Peyer's patch (tissue), 4 donors: ENCODE results near the gene ELANE. TPM values are rescaled to one million over a fixed set of nuclear protein-coding genes. Genes with fewer than 3 reads are reported as not detected.

Experiments used
- DNase-seq, 3 donors: peaks; one replicate each; pipeline ENCODE4 v3.0.0-alpha.2; 2017 to 2019
- H3K27ac ChIP-seq, 4 donors: fragments of 200-600 bp; sonication (generic); one replicate each; pipeline ENCODE4 v1.5.1; 2016 to 2019
- H3K27me3 ChIP-seq, 2 donors: fragments of 200-600 bp; sonication (generic); one replicate each; pipeline ENCODE4 v1.5.1; 2019
- H3K36me3 ChIP-seq, 3 donors: fragments of 200-600 bp; sonication (generic); one replicate each; pipeline ENCODE4 v1.5.1; 2016 to 2019
- H3K4me1 ChIP-seq, 4 donors: fragments of 200-600 bp; sonication (generic); one replicate each; pipeline ENCODE4 v1.5.1; 2016 to 2019
- H3K4me3 ChIP-seq, 4 donors: fragments of 200-600 bp; sonication (generic); 1 replicate in 3 of 4; 2 replicates in 1 of 4; pipeline ENCODE4 v1.5.1; 2016 to 2019; ENCODE audit warnings: mild to moderate bottlenecking in 1 of 4
- H3K9me3 ChIP-seq, 4 donors: fragments of 200-600 bp; sonication (generic); one replicate each; pipeline ENCODE4 v1.5.1; 2016 to 2019; ENCODE audit warnings: mild to moderate bottlenecking in 1 of 4
- POLR2A ChIP-seq, 2 donors: fragments of 450-650 bp; IDR thresholded peaks; one replicate each; pipeline ENCODE4 v1.5.1; 2017; ENCODE audit warnings: antibody characterized with exemption in 2 of 2, mild to moderate bottlenecking in 2 of 2, moderate library complexity in 2 of 2
- total RNA-seq, 4 donors: library from RNA; depleted of rRNA; stranded (reverse); fragments of >200 nt; gene quantifications; one replicate each; pipeline ENCODE4 v1.1.0, GENCODE V29; 2016
- TF ChIP-seq, protein P1 (sequence below), 6 experiments: fragments of 450-650 bp in 4 of 6; fragments of 200-600 bp in 2 of 6; sonication (generic) in 1 of 6; IDR thresholded peaks; one replicate each; pipeline ENCODE4 v1.5.1; 2017 to 2019; ENCODE audit warnings: antibody characterized with exemption in 6 of 6, mild to moderate bottlenecking in 3 of 6, moderate library complexity in 1 of 6

The ELANE gene
- total RNA-seq, 4 donors from 2014 or later = not detected

DNA sequence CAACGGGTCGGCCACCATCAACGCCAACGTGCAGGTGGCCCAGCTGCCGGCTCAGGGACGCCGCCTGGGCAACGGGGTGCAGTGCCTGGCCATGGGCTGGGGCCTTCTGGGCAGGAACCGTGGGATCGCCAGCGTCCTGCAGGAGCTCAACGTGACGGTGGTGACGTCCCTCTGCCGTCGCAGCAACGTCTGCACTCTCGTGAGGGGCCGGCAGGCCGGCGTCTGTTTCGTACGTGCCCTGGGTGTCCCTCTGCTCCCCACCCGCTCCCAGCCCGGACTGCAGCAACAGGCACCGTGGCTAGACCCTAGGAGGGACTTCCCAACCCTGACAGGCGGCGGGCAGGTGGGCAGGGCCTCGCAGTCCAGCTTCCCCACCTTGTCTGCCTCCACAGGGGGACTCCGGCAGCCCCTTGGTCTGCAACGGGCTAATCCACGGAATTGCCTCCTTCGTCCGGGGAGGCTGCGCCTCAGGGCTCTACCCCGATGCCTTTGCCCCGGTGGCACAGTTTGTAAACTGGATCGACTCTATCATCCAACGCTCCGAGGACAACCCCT lies 3.5 kb downstream of the ELANE start:
- Histone ChIP-seq H3K27ac (no peak overlapping the region), H3K27me3 (peaks cover 0 to 8% of the 10 kb centered on the region in 2 donors), H3K9me3 (no peaks in the 10 kb centered on the region), H3K36me3 (no peaks in the 10 kb centered on the region), H3K4me3 (no peak overlapping the region), H3K4me1 (peaks cover 0 to 6% (median 2%) of the 10 kb centered on the region in 4 donors)
- TF ChIP-seq, protein P1, sequence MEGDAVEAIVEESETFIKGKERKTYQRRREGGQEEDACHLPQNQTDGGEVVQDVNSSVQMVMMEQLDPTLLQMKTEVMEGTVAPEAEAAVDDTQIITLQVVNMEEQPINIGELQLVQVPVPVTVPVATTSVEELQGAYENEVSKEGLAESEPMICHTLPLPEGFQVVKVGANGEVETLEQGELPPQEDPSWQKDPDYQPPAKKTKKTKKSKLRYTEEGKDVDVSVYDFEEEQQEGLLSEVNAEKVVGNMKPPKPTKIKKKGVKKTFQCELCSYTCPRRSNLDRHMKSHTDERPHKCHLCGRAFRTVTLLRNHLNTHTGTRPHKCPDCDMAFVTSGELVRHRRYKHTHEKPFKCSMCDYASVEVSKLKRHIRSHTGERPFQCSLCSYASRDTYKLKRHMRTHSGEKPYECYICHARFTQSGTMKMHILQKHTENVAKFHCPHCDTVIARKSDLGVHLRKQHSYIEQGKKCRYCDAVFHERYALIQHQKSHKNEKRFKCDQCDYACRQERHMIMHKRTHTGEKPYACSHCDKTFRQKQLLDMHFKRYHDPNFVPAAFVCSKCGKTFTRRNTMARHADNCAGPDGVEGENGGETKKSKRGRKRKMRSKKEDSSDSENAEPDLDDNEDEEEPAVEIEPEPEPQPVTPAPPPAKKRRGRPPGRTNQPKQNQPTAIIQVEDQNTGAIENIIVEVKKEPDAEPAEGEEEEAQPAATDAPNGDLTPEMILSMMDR (IDR thresholded peaks at IDR 0.05) = no peak
- DNase-seq = no peak

DNA sequence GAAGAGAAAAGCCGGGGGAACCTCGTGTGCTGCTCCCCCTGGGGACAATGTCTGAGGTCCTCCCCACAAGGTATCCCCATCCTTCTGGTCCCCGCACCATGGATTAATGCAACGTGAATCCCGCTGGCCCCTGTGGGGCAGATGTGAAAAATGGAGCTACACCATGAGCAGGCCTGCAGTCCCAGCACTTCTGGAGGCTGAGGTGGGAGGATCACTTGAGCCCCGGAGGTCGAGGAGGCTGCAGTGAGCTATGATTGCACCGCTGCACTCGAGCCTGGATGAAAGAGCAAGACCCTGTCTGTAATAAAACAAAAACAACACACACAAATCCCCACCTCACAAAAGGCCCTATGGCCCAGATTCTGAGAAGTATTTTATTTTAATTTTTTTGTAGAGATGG lies 6.2 kb downstream of the ELANE start:
- Histone ChIP-seq H3K36me3 (no peaks in the 10 kb centered on the region), H3K4me3 (no peak overlapping the region), H3K9me3 (no peaks in the 10 kb centered on the region), H3K27ac (peak overlapping the region in 1 of 4 donors; percentile 55), H3K27me3 (peaks cover 0 to 1% of the 10 kb centered on the region in 2 donors), H3K4me1 (peaks cover 0 to 27% (median 10%) of the 10 kb centered on the region in 4 donors)
- TF ChIP-seq POLR2A (IDR thresholded peaks at IDR 0.05) = no peak
- TF ChIP-seq, protein P1 (IDR thresholded peaks at IDR 0.05) = no peak
- no peak for DNase-seq

GRCh38 chr19:858868-859843 lies 7.1 kb downstream of the ELANE start, which contains the start of gene CFD:
Gene CFD, plus strand, starts transcription at chr19:859664. Its CDS starts 26 bp downstream, at chr19:859690.
- TF ChIP-seq, protein P1 (IDR thresholded peaks at IDR 0.05) = no peak
- peak; percentile 26 to 30 for TF ChIP-seq POLR2A (IDR thresholded peaks at IDR 0.05)
- Histone ChIP-seq H3K4me3 (peak within 1 kb of the TSS; percentile 32 to 59 (median 50)), H3K27me3 (no peaks in the 10 kb centered on the region), H3K4me1 (peaks cover 0 to 32% (median 12%) of the 10 kb centered on the region in 4 donors), H3K27ac (peak within 1 kb of the TSS; percentile 15 to 73 (median 56)), H3K36me3 (no peaks in the 10 kb centered on the region), H3K9me3 (no peaks in the 10 kb centered on the region)
- peak in 2 of 3 donors; percentile 65 to 69 for DNase-seq

- Histone ChIP-seq H3K4me1 (peaks cover 0 to 32% (median 12%) of the 10 kb centered on the region in 4 donors), H3K9me3 (no peaks in the 10 kb centered on the region), H3K27me3 (no peaks in the 10 kb centered on the region), H3K4me3 (peak overlapping the region in 2 of 4 donors; percentile 48 to 52), H3K36me3 (no peaks in the 10 kb centered on the region), H3K27ac (peak overlapping the region in 1 of 4 donors; percentile 5)
- TF ChIP-seq POLR2A (IDR thresholded peaks at IDR 0.05) = no peak
- TF ChIP-seq, protein P1 (IDR thresholded peaks at IDR 0.05) = no peak
- no peak for DNase-seq
Observed at GRCh38 chr19:861141-861755, 9.1 kb downstream of the ELANE start.

- H3K27me3 ChIP-seq = no peaks in the 10 kb centered on the region
- peak; percentile 44 to 75 (median 67) for DNase-seq
- TF ChIP-seq, protein P1 (IDR thresholded peaks at IDR 0.05) = peak in 1 of 6 experiments; percentile 15
- no peak for TF ChIP-seq POLR2A (IDR thresholded peaks at IDR 0.05)
- peak overlapping the region in 1 of 4 donors; percentile 5 for H3K27ac ChIP-seq
- peaks cover 0 to 32% (median 12%) of the 10 kb centered on the region in 4 donors for H3K4me1 ChIP-seq
- H3K9me3 ChIP-seq = no peaks in the 10 kb centered on the region
- H3K36me3 ChIP-seq = no peaks in the 10 kb centered on the region
- H3K4me3 ChIP-seq = peak overlapping the region in 1 of 4 donors; percentile 26
Observed at GRCh38 chr19:861756-862580, 9.9 kb downstream of the ELANE start.
